ENCODE measurements around the gene HOXD8. TPM values are rescaled to one million over a fixed set of nuclear protein-coding genes. Genes with fewer than 3 reads are reported as not detected.

Gene HOXD8
- total RNA-seq, 6 donors from 2014 or later, result 0.43 to 2.3 (median 0.74) TPM; not detected in 1

DNA sequence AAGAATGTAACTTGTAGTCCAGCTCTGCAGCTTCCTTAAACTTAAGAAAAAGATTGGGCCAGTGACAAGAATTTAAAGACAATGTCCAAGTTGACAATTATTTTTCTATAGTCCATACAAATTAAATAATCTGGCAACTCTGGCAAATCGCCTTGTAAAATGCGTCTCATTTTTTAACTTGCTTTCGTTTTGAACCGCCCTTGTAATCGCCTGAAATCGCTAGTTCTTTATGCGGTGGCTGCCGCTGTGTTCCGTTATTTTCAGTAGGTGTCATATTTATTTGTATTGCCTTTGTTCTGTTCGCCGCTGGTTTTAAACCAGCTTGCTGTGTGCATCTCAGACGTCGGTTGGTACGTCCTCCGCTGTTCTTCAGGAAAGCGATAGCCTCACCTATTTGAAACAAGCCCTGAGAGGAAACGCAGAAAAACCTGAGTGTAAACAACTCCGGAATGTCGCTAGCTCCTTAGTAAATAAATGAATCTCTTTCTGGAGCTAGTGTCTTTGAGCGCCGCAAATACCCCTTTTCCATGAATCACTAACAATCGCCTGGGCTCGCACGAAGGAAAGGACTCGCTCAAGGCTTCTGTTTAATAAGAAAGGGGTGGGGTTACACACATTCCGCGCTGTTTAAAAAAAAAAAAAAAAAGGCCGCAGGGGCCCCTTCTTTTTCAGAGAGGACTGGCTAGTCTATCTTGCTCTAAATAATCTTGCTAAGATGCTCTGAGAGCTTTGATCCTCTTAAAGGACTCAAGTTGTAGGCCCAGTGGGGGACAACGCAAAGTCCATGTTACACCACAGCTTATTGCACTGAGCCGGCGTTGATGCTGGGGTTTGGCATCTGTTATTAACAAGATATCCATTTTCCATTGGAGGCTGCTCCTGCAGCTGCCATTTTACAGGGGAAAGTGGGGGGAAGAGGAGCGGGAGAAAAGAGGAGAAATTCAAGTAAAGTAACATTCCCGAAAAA lies 3.0 kb downstream of the HOXD8 start:
- Histone ChIP-seq H3K4me3 (peak overlapping the region in 1 of 4 donors; percentile 29), H3K4me1 (peaks cover 30 to 47% (median 32%) of the 10 kb centered on the region in 4 donors), H3K27ac (no peak overlapping the region), H3K9me3 (no peaks in the 10 kb centered on the region), H3K27me3 (peaks cover 0 to 91% (median 48%) of the 10 kb centered on the region in 4 donors), H3K36me3 (no peaks in the 10 kb centered on the region)
- DNase-seq (no peak), ATAC-seq (ENCODE audit: low FRiP score in 2 of 2) (no peak)
- 11 to 14% methylated on average over 33 of the region's 33 CpGs for WGBS, 2 donors
- no peak for TF ChIP-seq EP300 (IDR thresholded peaks at IDR 0.05)
- TF ChIP-seq POLR2AphosphoS5 (IDR thresholded peaks at IDR 0.05), result no peak
- no peak for TF ChIP-seq POLR2A (IDR thresholded peaks at IDR 0.05)
- TF ChIP-seq CTCF (IDR thresholded peaks at IDR 0.05), result no peak

- H3K27ac ChIP-seq, result no peak overlapping the region
Measured at GRCh38 chr2:176133389-176133788, 3.9 kb downstream of the HOXD8 start.

DNA sequence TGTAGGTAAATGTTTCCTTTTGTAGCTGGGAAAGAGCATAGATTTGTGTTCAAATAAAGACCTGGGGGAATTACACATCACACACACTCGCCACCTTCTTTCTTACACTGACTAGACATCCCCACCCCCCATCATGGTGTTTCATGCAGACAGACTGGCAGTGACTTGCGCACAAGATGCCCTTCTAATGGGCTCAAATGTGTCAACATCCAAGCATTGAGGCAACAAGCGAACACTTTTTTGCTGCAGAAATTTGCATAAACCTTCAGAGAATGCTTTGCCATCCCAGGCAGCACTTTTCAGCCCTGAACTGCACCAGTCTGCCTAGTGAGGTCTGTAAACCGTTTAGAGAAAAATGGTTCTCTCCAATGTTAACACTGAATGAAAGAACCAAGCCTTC lies 4.5 kb downstream of the HOXD8 start:
- no peak for TF ChIP-seq POLR2AphosphoS5 (IDR thresholded peaks at IDR 0.05)
- no peak for TF ChIP-seq CTCF (IDR thresholded peaks at IDR 0.05)
- no peak for TF ChIP-seq EP300 (IDR thresholded peaks at IDR 0.05)
- no peak for TF ChIP-seq POLR2A (IDR thresholded peaks at IDR 0.05)
- ATAC-seq (ENCODE audit: low FRiP score in 2 of 2) (no peak), DNase-seq (no peak)
- Histone ChIP-seq H3K4me3 (no peak overlapping the region), H3K36me3 (no peaks in the 10 kb centered on the region), H3K27me3 (peaks cover 0 to 89% (median 47%) of the 10 kb centered on the region in 4 donors), H3K9me3 (no peaks in the 10 kb centered on the region), H3K27ac (no peak overlapping the region), H3K4me1 (peaks cover 27 to 42% (median 32%) of the 10 kb centered on the region in 4 donors)
- WGBS, 2 donors, result 25 to 27% methylated on average over 4 of the region's 4 CpGs

More at GRCh38 chr2:176133389-176133788, 3.9 kb downstream of the HOXD8 start:
- ATAC-seq (ENCODE audit: low FRiP score in 2 of 2), result no peak
- H3K4me3 ChIP-seq, result no peak overlapping the region
- H3K9me3 ChIP-seq, result no peaks in the 10 kb centered on the region
- DNase-seq, result no peak
- H3K27me3 ChIP-seq, result peaks cover 0 to 89% (median 47%) of the 10 kb centered on the region in 4 donors
- H3K36me3 ChIP-seq, result no peaks in the 10 kb centered on the region
- H3K4me1 ChIP-seq, result peaks cover 30 to 44% (median 32%) of the 10 kb centered on the region in 4 donors
- TF ChIP-seq CTCF (IDR thresholded peaks at IDR 0.05), result no peak
- no peak for TF ChIP-seq POLR2A (IDR thresholded peaks at IDR 0.05)
- TF ChIP-seq POLR2AphosphoS5 (IDR thresholded peaks at IDR 0.05), result no peak
- TF ChIP-seq EP300 (IDR thresholded peaks at IDR 0.05), result no peak

DNA sequence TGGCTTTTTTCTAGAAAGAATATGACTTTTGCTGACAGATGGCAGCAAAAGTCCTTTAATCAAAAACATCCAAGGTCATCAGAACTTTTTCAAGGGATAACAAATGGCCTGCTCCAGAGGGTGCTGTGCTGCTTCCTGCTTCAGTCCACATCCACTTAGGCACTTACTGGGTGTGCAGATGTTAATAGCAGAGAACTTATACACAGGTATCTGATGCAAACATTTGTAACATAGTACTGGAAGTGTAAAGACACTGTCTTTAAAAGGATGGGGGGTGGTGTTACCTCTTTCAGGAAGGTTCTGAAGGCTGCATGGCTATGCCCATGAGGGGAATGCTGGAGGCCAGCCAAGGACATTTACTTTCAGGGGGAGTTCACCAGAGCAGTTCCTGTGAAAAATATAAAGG lies 5.5 kb downstream of the HOXD8 start:
- TF ChIP-seq CTCF (IDR thresholded peaks at IDR 0.05) (no peak), POLR2A (IDR thresholded peaks at IDR 0.05) (no peak), EP300 (IDR thresholded peaks at IDR 0.05) (no peak), POLR2AphosphoS5 (IDR thresholded peaks at IDR 0.05) (no peak)
- DNase-seq (no peak), ATAC-seq (ENCODE audit: low FRiP score in 2 of 2) (no peak)
- no peaks in the 10 kb centered on the region for H3K36me3 ChIP-seq
- no peak overlapping the region for H3K4me3 ChIP-seq
- H3K9me3 ChIP-seq, result no peaks in the 10 kb centered on the region
- peaks cover 19 to 41% (median 27%) of the 10 kb centered on the region in 4 donors for H3K4me1 ChIP-seq
- no peak overlapping the region for H3K27ac ChIP-seq
- H3K27me3 ChIP-seq, result peaks cover 0 to 81% (median 42%) of the 10 kb centered on the region in 4 donors

Measured in upper lobe of left lung (tissue), 6 donors.